SU-DHL-6 (cell line): ENCODE measurements around the gene UBL3.

ENCODE experiments used
- EZH2phosphoT487 ChIP-seq: fragments of 200-600 bp; sonication (generic), shearing (Covaris generic); conservative IDR thresholded peaks from 2 replicates; pipeline ENCODE4 v1.6.1; 2018; ENCODE audit warnings: mild to moderate bottlenecking, antibody characterized with exemption, low read length, moderate library complexity, mixed read lengths
- TF ChIP-seq, protein P1 (sequence below): fragments of 200-600 bp; sonication (generic); IDR thresholded peaks from one replicate; pipeline ENCODE4 v1.5.1; 2017; ENCODE audit warnings: antibody characterized with exemption, mild to moderate bottlenecking, low read length, moderate library complexity; ENCODE audit not compliant: insufficient read depth, poor library complexity, severe bottlenecking

DNA sequence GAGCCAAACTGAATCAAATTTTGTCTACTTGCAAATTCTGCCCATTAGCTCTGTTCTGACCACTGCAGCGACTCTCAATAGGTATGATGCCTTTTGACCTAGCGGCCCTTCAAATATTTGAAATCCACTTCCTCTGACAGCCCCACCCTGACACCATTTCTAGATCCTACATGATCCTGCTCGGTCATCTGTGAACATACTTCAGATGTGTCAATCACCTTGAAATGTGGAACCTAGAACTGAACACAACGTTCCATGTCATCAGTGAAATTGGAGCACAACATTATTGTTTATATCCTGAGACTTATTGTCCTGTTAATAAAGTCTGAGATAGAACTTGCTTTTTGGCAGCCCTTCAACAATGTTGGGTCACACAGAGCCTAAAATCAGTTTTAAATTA lies 98.2 kb downstream of the UBL3 start:
- no peak for TF ChIP-seq EZH2phosphoT487
- TF ChIP-seq, protein P1, sequence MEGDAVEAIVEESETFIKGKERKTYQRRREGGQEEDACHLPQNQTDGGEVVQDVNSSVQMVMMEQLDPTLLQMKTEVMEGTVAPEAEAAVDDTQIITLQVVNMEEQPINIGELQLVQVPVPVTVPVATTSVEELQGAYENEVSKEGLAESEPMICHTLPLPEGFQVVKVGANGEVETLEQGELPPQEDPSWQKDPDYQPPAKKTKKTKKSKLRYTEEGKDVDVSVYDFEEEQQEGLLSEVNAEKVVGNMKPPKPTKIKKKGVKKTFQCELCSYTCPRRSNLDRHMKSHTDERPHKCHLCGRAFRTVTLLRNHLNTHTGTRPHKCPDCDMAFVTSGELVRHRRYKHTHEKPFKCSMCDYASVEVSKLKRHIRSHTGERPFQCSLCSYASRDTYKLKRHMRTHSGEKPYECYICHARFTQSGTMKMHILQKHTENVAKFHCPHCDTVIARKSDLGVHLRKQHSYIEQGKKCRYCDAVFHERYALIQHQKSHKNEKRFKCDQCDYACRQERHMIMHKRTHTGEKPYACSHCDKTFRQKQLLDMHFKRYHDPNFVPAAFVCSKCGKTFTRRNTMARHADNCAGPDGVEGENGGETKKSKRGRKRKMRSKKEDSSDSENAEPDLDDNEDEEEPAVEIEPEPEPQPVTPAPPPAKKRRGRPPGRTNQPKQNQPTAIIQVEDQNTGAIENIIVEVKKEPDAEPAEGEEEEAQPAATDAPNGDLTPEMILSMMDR, result no peak
